Measurements from ENCODE around the gene NUDT14.

Gene NUDT14

GRCh38 chr14:105204206-105204930, 23.3 kb upstream of the NUDT14 start:
- Histone ChIP-seq H3K79me2 (ENCODE audit: insufficient read depth, low read length) (no peaks in the 10 kb centered on the region), H3K9me2 (replicated peaks; ENCODE audit: low read depth, low read length) (no peaks in the 10 kb centered on the region), H4K20me1 (ENCODE audit: insufficient read depth, low read length, poor library complexity, severe bottlenecking) (no peaks in the 10 kb centered on the region), H2AFZ (ENCODE audit: low read length) (no peak overlapping the region), H3K36me3 (ENCODE audit: insufficient read depth, low read length) (peaks cover 5% of the 10 kb centered on the region; the same call in 1 of the 2 replicates), H3K9me3 (ENCODE audit: insufficient read depth, low read depth, low read length) (no peaks in the 10 kb centered on the region), H3F3A (ENCODE audit: low read depth) (no peaks in the 10 kb centered on the region), H3K4me1 (ENCODE audit: insufficient read depth, low read length, poor library complexity, severe bottlenecking) (peaks cover 36% of the 10 kb centered on the region), H3K4me3 (ENCODE audit: low read length, poor library complexity, severe bottlenecking) (no peak overlapping the region), H3K27me3 (ENCODE audit: insufficient read depth, low read length, poor library complexity, severe bottlenecking) (no peaks in the 10 kb centered on the region), H3K9ac (ENCODE audit: low read depth, low read length, poor library complexity, severe bottlenecking) (no peak overlapping the region), H3K4me2 (ENCODE audit: low read depth, low read length, poor library complexity, severe bottlenecking) (no peak overlapping the region)
- TF ChIP-seq CTCF (conservative IDR thresholded peaks at IDR 0.05; ENCODE audit: low read length) (no peak), EZH2phosphoT487 (IDR thresholded peaks at IDR 0.05; ENCODE audit: borderline replicate concordance) (no peak)

- Histone ChIP-seq H4K20me1 (ENCODE audit: insufficient read depth, low read length, poor library complexity, severe bottlenecking) (no peaks in the 10 kb centered on the region), H3F3A (ENCODE audit: low read depth) (no peaks in the 10 kb centered on the region), H3K4me1 (ENCODE audit: insufficient read depth, low read length, poor library complexity, severe bottlenecking) (peaks cover 36% of the 10 kb centered on the region)
Measured at GRCh38 chr14:105203701-105204100, 22.6 kb upstream of the NUDT14 start.

GRCh38 chr14:105203057-105203531, 22.0 kb upstream of the NUDT14 start:
- Histone ChIP-seq H3K9ac (ENCODE audit: low read depth, low read length, poor library complexity, severe bottlenecking) (peak overlapping the region; percentile 68), H3K27me3 (ENCODE audit: insufficient read depth, low read length, poor library complexity, severe bottlenecking) (no peaks in the 10 kb centered on the region), H3K4me3 (ENCODE audit: low read length, poor library complexity, severe bottlenecking) (no peak overlapping the region), H3K36me3 (ENCODE audit: insufficient read depth, low read length) (no peaks in the 10 kb centered on the region), H2AFZ (ENCODE audit: low read length) (no peak overlapping the region), H3K4me2 (ENCODE audit: low read depth, low read length, poor library complexity, severe bottlenecking) (peak overlapping the region; percentile 82), H3F3A (ENCODE audit: low read depth) (no peaks in the 10 kb centered on the region), H4K20me1 (ENCODE audit: insufficient read depth, low read length, poor library complexity, severe bottlenecking) (no peaks in the 10 kb centered on the region), H3K9me2 (replicated peaks; ENCODE audit: low read depth, low read length) (no peaks in the 10 kb centered on the region), H3K4me1 (ENCODE audit: insufficient read depth, low read length, poor library complexity, severe bottlenecking) (peaks cover 36% of the 10 kb centered on the region), H3K9me3 (ENCODE audit: insufficient read depth, low read depth, low read length) (no peaks in the 10 kb centered on the region), H3K79me2 (ENCODE audit: insufficient read depth, low read length) (no peaks in the 10 kb centered on the region)
- no peak for TF ChIP-seq EZH2phosphoT487 (IDR thresholded peaks at IDR 0.05; ENCODE audit: borderline replicate concordance)
- peak; percentile 88 for TF ChIP-seq CTCF (conservative IDR thresholded peaks at IDR 0.05; ENCODE audit: low read length)

More at GRCh38 chr14:105203701-105204100, 22.6 kb upstream of the NUDT14 start:
- H3K9ac ChIP-seq (ENCODE audit: low read depth, low read length, poor library complexity, severe bottlenecking): no peak overlapping the region
- H3K36me3 ChIP-seq (ENCODE audit: insufficient read depth, low read length): no peaks in the 10 kb centered on the region
- TF ChIP-seq CTCF (conservative IDR thresholded peaks at IDR 0.05; ENCODE audit: low read length) (no peak), EZH2phosphoT487 (IDR thresholded peaks at IDR 0.05; ENCODE audit: borderline replicate concordance) (no peak)
- no peaks in the 10 kb centered on the region for H3K9me2 ChIP-seq (replicated peaks; ENCODE audit: low read depth, low read length)
- H3K4me2 ChIP-seq (ENCODE audit: low read depth, low read length, poor library complexity, severe bottlenecking): no peak overlapping the region
- H3K79me2 ChIP-seq (ENCODE audit: insufficient read depth, low read length): no peaks in the 10 kb centered on the region
- H3K4me3 ChIP-seq (ENCODE audit: low read length, poor library complexity, severe bottlenecking): no peak overlapping the region
- H3K27me3 ChIP-seq (ENCODE audit: insufficient read depth, low read length, poor library complexity, severe bottlenecking): no peaks in the 10 kb centered on the region
- no peaks in the 10 kb centered on the region for H3K9me3 ChIP-seq (ENCODE audit: insufficient read depth, low read depth, low read length)
- no peak overlapping the region for H2AFZ ChIP-seq (ENCODE audit: low read length)
